GM13977 (cell line): ENCODE measurements around the gene HSPA1A.
A peak's percentile ranks its signal among the peaks of the same experiment; 100 is the strongest.

ENCODE experiments used
- DNase-seq: peaks from one replicate; pipeline ENCODE4 v3.0.0; 2012; ENCODE audit warnings: low spot score
- in situ Hi-C: fragments of 300-500 bp; cut with MboI; formaldehyde crosslinking; loops from one replicate; pipeline ENCODE4 v1.12.0; 2022; ENCODE audit warnings: low sequenced_read_pairs, low pct_unique_long_range_greater_than_20kb, mixed read lengths, inconsistent platforms; ENCODE audit not compliant: unreplicated experiment
- TF ChIP-seq, protein P1 (sequence below): IDR thresholded peaks from 2 replicates; pipeline ENCODE4 v1.5.1; 2012; ENCODE audit warnings: mild to moderate bottlenecking, control low read depth; ENCODE audit not compliant: insufficient read depth; ENCODE audit errors: extremely low read depth, missing control alignments

The HSPA1A gene

DNA sequence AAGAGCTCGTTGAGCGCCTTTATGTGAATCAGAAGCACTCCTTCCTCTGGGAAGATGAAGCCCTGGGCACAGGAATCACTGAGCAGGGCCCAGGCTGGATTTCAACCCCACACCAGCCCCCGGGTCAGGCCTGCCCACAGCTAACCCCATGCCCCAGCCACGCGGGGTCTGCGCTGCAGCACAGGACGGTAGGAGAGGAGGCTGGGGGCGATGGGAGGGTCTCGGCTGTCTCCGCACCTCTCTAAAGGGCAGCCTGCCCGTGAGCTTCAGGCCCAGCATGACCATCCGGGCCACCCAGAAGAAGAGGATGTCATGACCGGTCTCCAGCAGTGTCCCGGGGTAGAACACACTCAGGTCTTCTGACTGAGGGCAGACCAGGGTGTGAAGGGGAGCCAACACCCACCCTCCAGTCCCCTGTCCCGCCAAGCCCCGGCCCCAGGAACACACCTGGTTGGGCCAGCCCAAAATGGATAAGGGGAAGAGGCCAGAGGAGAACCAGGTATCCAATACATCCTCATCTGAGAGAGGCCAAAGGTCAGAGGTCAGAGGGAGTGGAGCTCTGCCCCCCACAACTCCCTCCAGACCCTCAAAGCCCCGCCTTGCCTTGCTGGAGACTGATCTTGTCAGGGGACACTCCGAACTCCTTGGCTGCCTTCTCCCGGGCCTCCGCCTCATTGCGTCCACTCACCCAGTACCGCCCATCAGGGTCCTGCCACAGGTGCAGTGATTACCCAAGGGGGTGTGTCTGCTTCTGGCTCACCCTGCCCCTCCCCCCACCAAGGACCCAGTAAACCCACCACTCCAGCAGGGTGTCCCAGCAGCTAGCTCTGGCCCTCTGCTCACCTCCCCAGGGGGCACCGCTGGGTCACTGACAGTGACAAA is 33.9 kb upstream of the HSPA1A start:
- TF ChIP-seq, protein P1, sequence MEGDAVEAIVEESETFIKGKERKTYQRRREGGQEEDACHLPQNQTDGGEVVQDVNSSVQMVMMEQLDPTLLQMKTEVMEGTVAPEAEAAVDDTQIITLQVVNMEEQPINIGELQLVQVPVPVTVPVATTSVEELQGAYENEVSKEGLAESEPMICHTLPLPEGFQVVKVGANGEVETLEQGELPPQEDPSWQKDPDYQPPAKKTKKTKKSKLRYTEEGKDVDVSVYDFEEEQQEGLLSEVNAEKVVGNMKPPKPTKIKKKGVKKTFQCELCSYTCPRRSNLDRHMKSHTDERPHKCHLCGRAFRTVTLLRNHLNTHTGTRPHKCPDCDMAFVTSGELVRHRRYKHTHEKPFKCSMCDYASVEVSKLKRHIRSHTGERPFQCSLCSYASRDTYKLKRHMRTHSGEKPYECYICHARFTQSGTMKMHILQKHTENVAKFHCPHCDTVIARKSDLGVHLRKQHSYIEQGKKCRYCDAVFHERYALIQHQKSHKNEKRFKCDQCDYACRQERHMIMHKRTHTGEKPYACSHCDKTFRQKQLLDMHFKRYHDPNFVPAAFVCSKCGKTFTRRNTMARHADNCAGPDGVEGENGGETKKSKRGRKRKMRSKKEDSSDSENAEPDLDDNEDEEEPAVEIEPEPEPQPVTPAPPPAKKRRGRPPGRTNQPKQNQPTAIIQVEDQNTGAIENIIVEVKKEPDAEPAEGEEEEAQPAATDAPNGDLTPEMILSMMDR, result no peak
- in situ Hi-C loops, result no loop called here
- no peak for DNase-seq

DNA sequence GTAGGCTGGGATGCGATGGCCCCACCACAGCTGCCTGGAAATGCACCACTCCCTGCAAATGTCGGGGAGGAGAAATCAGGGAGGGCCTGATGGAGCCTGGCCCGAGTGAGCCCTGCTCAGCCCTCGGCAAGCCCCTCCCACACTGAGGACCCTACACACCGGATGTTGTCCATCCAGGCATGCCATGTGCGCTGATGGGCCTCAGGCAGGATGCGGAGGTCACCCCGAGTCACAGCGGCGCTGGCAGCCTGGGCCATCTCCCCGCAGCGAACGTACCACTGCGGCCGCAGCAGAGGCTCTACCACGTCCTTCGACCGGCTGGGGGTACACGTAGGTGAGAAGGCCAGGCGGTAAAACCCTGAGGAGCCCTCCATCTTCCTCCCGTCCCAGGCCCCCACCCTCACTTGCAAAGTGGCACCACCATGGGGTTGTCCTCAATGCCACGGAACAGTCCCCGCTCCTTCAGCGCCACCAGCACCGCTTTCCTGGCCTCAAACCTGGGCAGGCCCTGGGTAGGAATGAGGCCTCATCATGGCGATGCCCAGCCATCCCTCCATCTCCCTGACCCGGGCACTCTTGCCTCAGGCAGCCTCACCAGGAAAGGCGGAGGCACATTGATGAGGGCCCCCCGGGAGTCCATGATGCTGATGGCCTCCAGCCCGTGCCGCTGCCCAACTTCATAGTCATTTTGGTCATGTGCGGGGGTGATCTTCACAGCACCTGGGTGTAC is 33.1 kb upstream of the HSPA1A start:
- in situ Hi-C loops, result no loop called here
- no peak for DNase-seq
- TF ChIP-seq, protein P1, result no peak

DNA sequence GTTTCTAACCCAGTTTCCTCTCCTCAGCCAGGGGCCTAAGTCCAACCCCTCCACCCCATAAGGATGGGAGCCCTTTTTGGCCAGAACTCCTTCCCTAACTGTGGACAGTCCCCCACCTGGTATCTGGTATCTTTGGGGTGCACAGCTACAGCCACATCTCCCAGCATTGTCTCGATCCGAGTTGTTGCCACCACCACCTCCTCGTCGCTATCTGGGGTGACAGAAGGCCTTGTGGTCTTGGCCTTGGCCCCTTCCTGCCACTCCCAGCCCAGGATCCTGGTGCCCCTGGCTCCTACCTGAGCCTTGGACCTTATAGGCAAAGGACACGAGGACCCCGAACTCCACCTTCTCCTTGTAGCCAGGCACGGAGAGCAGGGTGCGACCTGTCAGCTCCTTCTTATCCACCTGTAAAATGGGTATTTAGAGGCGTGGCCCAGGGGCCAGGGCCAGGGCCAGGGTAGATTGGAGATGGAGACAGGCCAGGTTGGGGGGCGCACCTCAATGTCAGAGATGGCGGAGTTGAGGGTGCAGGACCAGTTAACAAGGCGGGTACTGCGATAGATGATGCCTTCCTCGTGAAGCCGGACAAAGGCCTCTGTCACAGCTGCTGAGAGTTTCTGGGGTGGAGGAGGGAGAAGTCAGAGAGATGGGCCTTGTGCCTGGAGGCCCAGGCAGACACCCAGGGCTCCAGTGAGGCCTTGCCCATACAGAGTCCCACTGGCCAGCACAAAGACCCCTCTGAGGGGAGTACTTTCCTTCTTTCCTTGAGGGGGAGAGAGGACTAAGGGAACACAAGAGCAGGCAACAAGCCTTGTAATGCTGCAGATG is 31.0 kb upstream of the HSPA1A start:
- no peak for DNase-seq
- TF ChIP-seq, protein P1, result no peak
- in situ Hi-C loops, result no loop called here

DNA sequence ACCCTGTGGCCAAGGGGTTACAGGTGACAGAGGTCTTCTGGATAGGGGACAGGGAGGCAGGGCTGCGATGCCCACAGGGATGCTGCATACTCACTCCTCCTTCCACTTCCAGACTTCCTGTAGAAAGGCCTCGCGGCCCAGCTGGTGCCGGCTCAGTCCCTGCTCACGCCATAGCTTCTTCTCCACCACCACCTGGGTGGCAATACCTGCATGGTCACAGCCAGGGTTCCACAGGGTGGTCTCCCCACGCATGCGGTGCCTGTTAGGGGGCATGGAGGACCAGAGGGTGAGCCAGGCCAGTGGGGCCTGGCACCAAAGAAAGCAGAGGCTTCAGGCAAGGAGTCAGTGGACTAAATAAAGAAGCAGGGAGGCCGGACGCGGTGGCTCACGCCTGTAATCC is 29.9 kb upstream of the HSPA1A start:
- in situ Hi-C loops, result no loop called here
- TF ChIP-seq, protein P1, result no peak
- no peak for DNase-seq

DNA sequence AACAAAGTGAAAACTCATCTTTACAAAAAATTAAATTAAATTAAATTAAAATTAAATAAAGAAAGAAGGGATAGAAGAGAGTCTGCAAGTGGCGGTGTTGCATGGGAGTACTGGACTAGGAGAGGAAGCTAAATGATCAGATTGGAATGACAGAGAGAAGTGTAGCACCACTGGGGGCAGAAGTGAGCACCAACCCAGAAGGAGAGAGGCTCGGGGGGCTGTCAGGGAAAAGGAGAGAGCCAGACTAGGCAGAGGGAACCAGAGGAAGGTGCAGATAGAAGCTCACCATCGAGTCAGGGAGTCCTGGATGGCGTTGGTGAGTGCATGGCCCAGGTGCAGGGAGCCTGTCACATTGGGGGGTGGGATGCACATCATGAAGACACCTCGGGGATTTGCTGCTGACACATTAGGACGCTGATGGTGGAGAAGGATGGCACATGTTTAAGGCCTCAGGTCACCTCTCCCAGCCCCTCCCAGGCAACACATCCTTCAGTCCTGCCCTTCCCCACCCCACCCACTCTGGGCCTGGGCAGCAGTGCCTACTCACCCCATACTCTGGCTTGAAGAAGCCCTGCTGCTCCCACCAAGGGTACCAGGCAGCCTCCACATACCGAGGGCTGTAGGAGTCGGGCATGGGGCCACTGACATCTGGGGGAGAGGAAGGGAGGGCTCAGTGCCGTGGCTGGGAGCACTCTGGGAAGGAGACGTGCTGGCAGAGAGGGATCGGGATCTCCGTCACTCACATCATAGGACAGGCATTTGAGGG is 23.8 kb upstream of the HSPA1A start:
- TF ChIP-seq, protein P1, result peak; percentile 66
- in situ Hi-C loops, result no loop called here
- DNase-seq, result peak; percentile 65

DNA sequence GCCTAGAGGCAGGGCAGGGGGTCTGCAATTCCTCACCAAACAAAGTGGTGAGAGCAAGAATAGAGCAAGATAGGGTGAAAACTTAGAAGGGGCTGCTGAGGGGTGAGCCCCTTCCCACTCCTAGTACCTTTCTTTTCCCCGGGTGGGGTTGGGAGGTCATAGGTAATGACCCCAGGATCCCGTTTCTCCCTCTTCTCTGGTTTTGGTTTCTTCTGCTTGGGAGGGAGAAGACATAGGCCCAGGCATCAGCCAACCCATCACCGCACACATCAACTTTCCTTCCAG is 23.3 kb upstream of the HSPA1A start:
- in situ Hi-C loops, result no loop called here
- DNase-seq, result no peak
- TF ChIP-seq, protein P1, result no peak
